RCC 7860 (cell line): ENCODE data around the gene CFAP210.
"Not testable (repeated sequence)": the region's sequence is repeated elsewhere in the genome, so short reads cannot be mapped to it uniquely, and the experiment has no call there.

Source experiments
- DNase-seq: peaks from one replicate; pipeline ENCODE4 v3.0.0-alpha.2; 2015; ENCODE audit warnings: low spot score
- FAIRE-seq: peaks from 2 replicates; lab custom pipeline; 2012; peaks lifted over from hg19 to GRCh38; lab: Jason Lieb, UNC

The CFAP210 gene

GRCh38 chr2:169713331-169713730, 19.1 kb upstream of the CFAP210 start:
- FAIRE-seq (no peak), DNase-seq (no peak)

- no peak for DNase-seq
- no peak for FAIRE-seq
These were observed 18.6 kb upstream of the CFAP210 start for GRCh38 chr2:169712791-169713227.

GRCh38 chr2:169711751-169712509, 17.7 kb upstream of the CFAP210 start:
- DNase-seq = no peak

GRCh38 chr2:169709981-169710380, 15.8 kb upstream of the CFAP210 start:
- no peak for DNase-seq
- no peak for FAIRE-seq

More at GRCh38 chr2:169711751-169712509, 17.7 kb upstream of the CFAP210 start:
- FAIRE-seq = no peak

- FAIRE-seq (no peak), DNase-seq (no peak)
These were observed 15.1 kb upstream of the CFAP210 start for GRCh38 chr2:169709331-169709730.

- DNase-seq = no peak
- FAIRE-seq = no peak
These were observed 13.4 kb upstream of the CFAP210 start for GRCh38 chr2:169707626-169708025.

- FAIRE-seq (no peak), DNase-seq (no peak)
These were observed 11.7 kb upstream of the CFAP210 start for GRCh38 chr2:169705927-169706326.

- FAIRE-seq (no peak), DNase-seq (no peak)
These were observed 10.0 kb upstream of the CFAP210 start for GRCh38 chr2:169704160-169704708.

- FAIRE-seq (no peak), DNase-seq (no peak)
These were observed 8.8 kb upstream of the CFAP210 start for GRCh38 chr2:169702996-169703395.

- FAIRE-seq, DNase-seq: not testable (repeated sequence)
These were observed 5.0 kb upstream of the CFAP210 start for GRCh38 chr2:169699173-169699572.

- FAIRE-seq (no peak), DNase-seq (no peak)
These were observed 2.2 kb upstream of the CFAP210 start for GRCh38 chr2:169696381-169696780.

- no peak for FAIRE-seq
- DNase-seq = no peak
These were observed 672 bp upstream of the CFAP210 start for GRCh38 chr2:169694894-169695260.

- FAIRE-seq (no peak), DNase-seq (no peak)
These were observed 845 bp downstream of the CFAP210 start for GRCh38 chr2:169693360-169693759.

- FAIRE-seq = no peak
- DNase-seq = no peak
These were observed 1.5 kb downstream of the CFAP210 start for GRCh38 chr2:169692718-169693117.

- FAIRE-seq = no peak
These were observed 3.2 kb downstream of the CFAP210 start for GRCh38 chr2:169690958-169691357.

GRCh38 chr2:169687943-169688342, 6.3 kb downstream of the CFAP210 start:
- not testable (repeated sequence) for DNase-seq, FAIRE-seq

More at GRCh38 chr2:169690958-169691357, 3.2 kb downstream of the CFAP210 start:
- DNase-seq = no peak

- DNase-seq = not testable (repeated sequence)
These were observed 7.4 kb downstream of the CFAP210 start for GRCh38 chr2:169686825-169687224.

GRCh38 chr2:169684712-169685111, 9.5 kb downstream of the CFAP210 start:
- FAIRE-seq, DNase-seq: not testable (repeated sequence)

More at GRCh38 chr2:169686825-169687224, 7.4 kb downstream of the CFAP210 start:
- FAIRE-seq = not testable (repeated sequence)

GRCh38 chr2:169684135-169684565, 10.1 kb downstream of the CFAP210 start:
- FAIRE-seq (no peak), DNase-seq (no peak)

GRCh38 chr2:169683425-169684134, 10.6 kb downstream of the CFAP210 start:
- DNase-seq (no peak), FAIRE-seq (no peak)

- FAIRE-seq = no peak
- no peak for DNase-seq
These were observed 11.2 kb downstream of the CFAP210 start for GRCh38 chr2:169683054-169683424.

GRCh38 chr2:169676850-169677249, 17.4 kb downstream of the CFAP210 start:
- DNase-seq (no peak), FAIRE-seq (no peak)
